ENCODE results near the gene DSC2. TPM values are rescaled to one million over a fixed set of nuclear protein-coding genes. Genes with fewer than 3 reads are reported as not detected.

DSC2 gene
- total RNA-seq, 1 donor from 2014 or later = 2.0 TPM

GRCh38 chr18:31046916-31047315 lies 55.3 kb downstream of the DSC2 start:
- H3K4me1 Mint-ChIP-seq (ENCODE audit: low read depth) = peaks cover 5% of the 10 kb centered on the region

DNA sequence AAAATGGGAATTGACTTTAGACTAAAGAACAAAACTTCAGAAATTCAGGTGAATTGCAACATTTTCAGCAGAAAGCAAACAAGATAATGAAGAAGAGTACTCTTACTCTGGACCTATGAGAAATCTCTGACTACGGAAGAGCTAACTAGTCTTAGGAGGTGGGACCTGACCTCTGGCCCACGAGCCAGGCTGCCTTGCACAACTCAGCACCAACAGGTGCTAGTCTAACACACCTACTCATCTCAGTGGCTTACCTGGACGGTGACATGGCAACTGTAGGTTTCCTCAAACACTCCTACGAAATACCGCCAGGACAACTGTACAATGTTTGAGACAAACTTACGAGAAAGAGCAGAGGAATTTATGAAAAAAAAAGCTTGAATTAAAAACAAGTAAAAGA lies 56.6 kb downstream of the DSC2 start:
- TF ChIP-seq CTCF (IDR thresholded peaks at IDR 0.05) = no peak
- Mint-ChIP-seq H3K27ac (ENCODE audit: unreplicated experiment) (no peak overlapping the region), H3K4me1 (ENCODE audit: low read depth) (peaks cover 15% of the 10 kb centered on the region), H3K36me3 (ENCODE audit: low read depth) (peaks cover 4% of the 10 kb centered on the region), H3K4me3 (ENCODE audit: unreplicated experiment) (no peak overlapping the region), H3K9me3 (ENCODE audit: low read depth) (peaks cover 10% of the 10 kb centered on the region), H3K27me3 (ENCODE audit: low read depth) (peaks cover 46% of the 10 kb centered on the region)
- DNase-seq (ENCODE audit: low spot score) = no peak

More at GRCh38 chr18:31046916-31047315, 55.3 kb downstream of the DSC2 start:
- H3K4me3 Mint-ChIP-seq (ENCODE audit: unreplicated experiment) = no peak overlapping the region
- no peak for TF ChIP-seq CTCF (IDR thresholded peaks at IDR 0.05)
- peaks cover 4% of the 10 kb centered on the region for H3K36me3 Mint-ChIP-seq (ENCODE audit: low read depth)
- H3K27ac Mint-ChIP-seq (ENCODE audit: unreplicated experiment) = no peak overlapping the region
- H3K27me3 Mint-ChIP-seq (ENCODE audit: low read depth) = peaks cover 37% of the 10 kb centered on the region
- peaks cover 10% of the 10 kb centered on the region for H3K9me3 Mint-ChIP-seq (ENCODE audit: low read depth)
- no peak for DNase-seq (ENCODE audit: low spot score)

DNA sequence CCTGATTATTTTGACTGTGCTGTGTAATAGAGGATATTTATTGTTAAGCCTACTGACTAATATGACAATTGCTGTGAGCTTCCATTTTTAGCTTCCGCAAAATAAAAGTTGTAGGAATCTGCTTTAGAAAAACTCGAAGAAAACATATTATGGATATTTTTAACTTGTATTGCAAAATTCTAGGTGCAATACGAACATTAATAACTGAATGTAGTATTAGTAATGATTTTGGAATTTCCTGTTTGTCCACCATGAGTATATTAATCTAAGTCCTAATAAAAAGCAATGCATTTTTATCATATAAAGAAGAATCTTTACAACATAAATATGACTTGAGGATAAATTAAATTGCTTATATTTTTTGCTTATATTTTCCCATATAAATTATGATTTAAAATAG lies 57.3 kb downstream of the DSC2 start:
- H3K27me3 Mint-ChIP-seq (ENCODE audit: low read depth) = peaks cover 51% of the 10 kb centered on the region
- no peak for DNase-seq (ENCODE audit: low spot score)
- H3K4me3 Mint-ChIP-seq (ENCODE audit: unreplicated experiment) = no peak overlapping the region
- TF ChIP-seq CTCF (IDR thresholded peaks at IDR 0.05) = no peak
- peaks cover 15% of the 10 kb centered on the region for H3K4me1 Mint-ChIP-seq (ENCODE audit: low read depth)
- H3K36me3 Mint-ChIP-seq (ENCODE audit: low read depth) = peaks cover 4% of the 10 kb centered on the region
- no peak overlapping the region for H3K27ac Mint-ChIP-seq (ENCODE audit: unreplicated experiment)
- H3K9me3 Mint-ChIP-seq (ENCODE audit: low read depth) = peaks cover 10% of the 10 kb centered on the region

DNA sequence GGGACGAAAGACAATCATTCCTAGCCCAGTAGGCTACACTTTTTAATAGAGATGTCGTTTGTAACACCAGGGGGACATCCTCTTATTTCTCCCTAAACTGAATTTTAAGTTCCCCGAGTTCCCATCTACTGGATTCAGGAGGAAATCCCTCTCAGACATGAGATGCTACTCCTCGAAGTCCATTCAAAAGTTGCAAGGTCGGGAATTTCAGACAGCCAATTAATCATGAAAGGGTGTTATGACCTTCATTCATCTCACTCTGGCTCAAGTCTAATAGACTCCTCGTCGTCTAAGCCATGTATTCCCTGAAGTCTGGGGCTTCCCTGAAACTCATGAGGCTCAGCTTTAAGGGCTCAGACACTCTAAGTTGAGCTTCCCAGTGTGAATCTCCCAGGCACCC lies 58.5 kb downstream of the DSC2 start:
- Mint-ChIP-seq H3K4me3 (ENCODE audit: unreplicated experiment) (no peak overlapping the region), H3K9me3 (ENCODE audit: low read depth) (peaks cover 10% of the 10 kb centered on the region), H3K27ac (ENCODE audit: unreplicated experiment) (no peak overlapping the region), H3K27me3 (ENCODE audit: low read depth) (peaks cover 59% of the 10 kb centered on the region), H3K36me3 (ENCODE audit: low read depth) (peaks cover 4% of the 10 kb centered on the region), H3K4me1 (ENCODE audit: low read depth) (peaks cover 15% of the 10 kb centered on the region)
- DNase-seq (ENCODE audit: low spot score) = no peak
- TF ChIP-seq CTCF (IDR thresholded peaks at IDR 0.05) = no peak

DNA sequence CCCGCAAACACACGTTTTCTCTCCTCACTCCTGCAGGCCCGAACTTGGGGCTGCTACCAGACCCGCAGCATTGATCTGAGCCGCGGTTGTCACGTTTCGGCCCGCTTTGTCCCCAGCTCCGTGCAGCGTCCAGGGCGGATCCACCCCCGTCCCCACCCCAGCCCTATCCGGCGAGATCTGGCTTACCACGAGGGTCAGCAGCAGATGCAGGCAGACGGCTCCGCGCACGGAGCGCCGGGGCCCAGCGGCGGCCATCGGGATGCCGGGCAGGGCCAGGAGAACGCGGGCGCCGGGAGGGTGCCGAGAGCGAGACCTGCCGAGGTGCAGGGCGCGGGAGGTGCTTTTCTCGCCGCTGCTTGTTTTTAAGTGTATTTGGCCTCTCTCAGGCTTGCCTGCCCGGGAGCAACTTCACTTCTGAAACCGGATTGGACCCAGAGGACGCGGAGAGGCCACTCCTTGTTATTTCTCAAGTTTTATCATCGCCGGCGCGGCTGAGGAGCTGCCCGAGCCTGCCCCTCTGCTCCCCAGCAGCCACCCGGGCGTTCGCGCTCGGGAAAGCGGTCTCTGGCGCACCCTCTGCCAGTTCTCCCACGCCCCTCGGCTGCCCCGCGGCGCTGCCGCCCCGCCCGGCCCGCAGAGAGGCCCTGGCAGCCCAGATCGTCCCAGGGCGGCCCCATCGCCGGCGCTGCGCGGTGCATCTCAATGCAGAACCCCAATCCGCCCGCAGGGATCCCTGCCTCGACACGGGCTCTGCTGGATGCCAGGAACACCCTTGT lies 59.6 kb downstream of the DSC2 start, which contains the start of gene DSC3:
Gene DSC3 (minus strand): TSS at position 337 of the 776 bp plus-strand sequence. CDS start 82 bp downstream, at position 255.
- TF ChIP-seq CTCF (IDR thresholded peaks at IDR 0.05) = no peak
- Mint-ChIP-seq H3K4me1 (ENCODE audit: low read depth) (peaks cover 16% of the 10 kb centered on the region), H3K9me3 (ENCODE audit: low read depth) (peaks cover 10% of the 10 kb centered on the region), H3K27ac (ENCODE audit: unreplicated experiment) (peak within 1 kb of the TSS; percentile 46), H3K27me3 (ENCODE audit: low read depth) (peaks cover 59% of the 10 kb centered on the region), H3K36me3 (ENCODE audit: low read depth) (peaks cover 4% of the 10 kb centered on the region), H3K4me3 (ENCODE audit: unreplicated experiment) (peak within 1 kb of the TSS; percentile 68)
- peak; percentile 72 for DNase-seq (ENCODE audit: low spot score)

Measured in chondrocyte (in vitro differentiated cells).